ENCODE measurements around the gene BABAM2. TPM values are rescaled to one million over a fixed set of nuclear protein-coding genes. Genes with fewer than 3 reads are reported as not detected.

Gene BABAM2
- total RNA-seq, 1 experiment from 2014 or later = 27.1 TPM

DNA sequence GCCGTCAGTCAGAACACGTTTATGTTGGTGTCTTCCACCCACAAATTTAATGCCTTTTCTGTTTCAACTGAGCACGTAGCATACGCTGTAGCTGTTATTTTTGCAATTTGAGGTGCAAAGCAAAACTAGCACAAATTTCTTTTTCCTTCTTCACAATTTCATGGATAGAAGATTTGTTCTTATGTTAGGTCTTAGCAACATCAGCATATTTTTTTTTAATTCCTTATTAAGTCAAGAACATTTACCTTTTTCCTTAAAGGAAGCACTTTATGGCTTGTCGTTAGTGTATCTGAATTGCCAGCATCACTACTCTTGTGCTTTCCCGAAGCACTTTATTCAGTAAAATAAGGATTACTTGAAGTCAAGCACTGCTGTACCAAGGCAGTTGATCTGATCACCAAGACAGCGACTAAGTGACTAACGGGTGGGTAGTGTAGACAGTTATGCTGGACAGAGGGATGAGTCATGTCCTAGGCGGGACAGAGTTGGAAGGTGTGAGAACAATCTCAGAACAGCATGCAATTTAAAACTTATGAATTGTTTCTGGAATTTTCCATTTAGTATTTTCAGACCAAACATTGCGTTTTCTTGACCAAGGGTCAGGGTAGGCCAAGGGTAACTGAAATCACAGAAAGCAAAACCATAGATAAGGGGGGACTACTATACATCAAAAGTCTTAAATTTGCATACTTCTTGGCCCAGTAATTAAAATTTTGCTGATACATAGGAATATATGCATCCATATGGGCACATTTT lies 13.3 kb downstream of the BABAM2 start:
- H3K4me2 ChIP-seq (ENCODE audit: insufficient read depth, insufficient read length, low read length) = no peak overlapping the region

More for the DNA sequence above, 13.3 kb downstream of the BABAM2 start:
- H4K91ac ChIP-seq (ENCODE audit: insufficient read length, low read depth, low read length) = no peak overlapping the region
- H3K14ac ChIP-seq (ENCODE audit: insufficient read depth, low read length) = no peak overlapping the region
- H2BK120ac ChIP-seq (ENCODE audit: low read depth, low read length, poor library complexity, severe bottlenecking) = no peak overlapping the region
- no peak overlapping the region for H3K4ac ChIP-seq (ENCODE audit: low read depth, low read length)
- no peak overlapping the region for H3K27ac ChIP-seq (ENCODE audit: insufficient read length, low read depth, low read length)
- no peaks in the 10 kb centered on the region for H3K9me3 ChIP-seq (ENCODE audit: control insufficient read depth, low read depth, low read length)
- no CpG with 5 or more reads among the region's 10 CpGs for WGBS (ENCODE audit: extremely low coverage, insufficient read length, low lambda C conversion rate)
- 0 out of 2 replicates have a peak, but pooled peaks cover 2% of the 10 kb centered on the region for H3K79me2 ChIP-seq (ENCODE audit: insufficient read depth, low read length)
- H4K8ac ChIP-seq (replicated peaks; ENCODE audit: insufficient read length, low read depth, low read length) = no peak overlapping the region
- H3K36me3 Mint-ChIP-seq (ENCODE audit: insufficient read depth in 1 of 3, low read depth in 3 of 3) = no peaks in the 10 kb centered on the region; a peak in 1 of 7 replicates
- H3K27ac Mint-ChIP-seq = no peak overlapping the region
- H2BK5ac ChIP-seq (ENCODE audit: insufficient read length, low read length) = no peak overlapping the region
- H2BK20ac ChIP-seq (ENCODE audit: low read depth, low read length, poor library complexity, severe bottlenecking) = no peak overlapping the region
- no peaks in the 10 kb centered on the region for H3K23me2 ChIP-seq (ENCODE audit: insufficient read length, low read depth, low read length, poor library complexity, severe bottlenecking)
- peaks cover 8% of the 10 kb centered on the region in 2 experiments for H3K4me1 Mint-ChIP-seq
- no peaks in the 10 kb centered on the region for H3K27me3 Mint-ChIP-seq (ENCODE audit: low read depth)
- H3K56ac ChIP-seq (ENCODE audit: insufficient read length, low read depth, low read length) = no peak overlapping the region
- no peaks in the 10 kb centered on the region for H3K79me1 ChIP-seq (ENCODE audit: insufficient read depth, low read depth, low read length, poor library complexity, severe bottlenecking)
- no peak overlapping the region for H3K9ac ChIP-seq (ENCODE audit: extremely low read depth, insufficient read length, low read length)
- DNase-seq = no peak
- H2BK15ac ChIP-seq (ENCODE audit: low read depth, low read length) = no peak overlapping the region
- H2AK5ac ChIP-seq (ENCODE audit: insufficient read length, low read length) = no peak overlapping the region
- H2BK12ac ChIP-seq (ENCODE audit: insufficient read length, low read depth, low read length) = no peak overlapping the region
- H3K23ac ChIP-seq (ENCODE audit: insufficient read length, low read depth, low read length) = no peak overlapping the region
- TF ChIP-seq, protein P1, sequence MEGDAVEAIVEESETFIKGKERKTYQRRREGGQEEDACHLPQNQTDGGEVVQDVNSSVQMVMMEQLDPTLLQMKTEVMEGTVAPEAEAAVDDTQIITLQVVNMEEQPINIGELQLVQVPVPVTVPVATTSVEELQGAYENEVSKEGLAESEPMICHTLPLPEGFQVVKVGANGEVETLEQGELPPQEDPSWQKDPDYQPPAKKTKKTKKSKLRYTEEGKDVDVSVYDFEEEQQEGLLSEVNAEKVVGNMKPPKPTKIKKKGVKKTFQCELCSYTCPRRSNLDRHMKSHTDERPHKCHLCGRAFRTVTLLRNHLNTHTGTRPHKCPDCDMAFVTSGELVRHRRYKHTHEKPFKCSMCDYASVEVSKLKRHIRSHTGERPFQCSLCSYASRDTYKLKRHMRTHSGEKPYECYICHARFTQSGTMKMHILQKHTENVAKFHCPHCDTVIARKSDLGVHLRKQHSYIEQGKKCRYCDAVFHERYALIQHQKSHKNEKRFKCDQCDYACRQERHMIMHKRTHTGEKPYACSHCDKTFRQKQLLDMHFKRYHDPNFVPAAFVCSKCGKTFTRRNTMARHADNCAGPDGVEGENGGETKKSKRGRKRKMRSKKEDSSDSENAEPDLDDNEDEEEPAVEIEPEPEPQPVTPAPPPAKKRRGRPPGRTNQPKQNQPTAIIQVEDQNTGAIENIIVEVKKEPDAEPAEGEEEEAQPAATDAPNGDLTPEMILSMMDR (conservative IDR thresholded peaks at IDR 0.05) = no peak
- H3K9me3 Mint-ChIP-seq = no peaks in the 10 kb centered on the region
- no peak overlapping the region for H4K5ac ChIP-seq (ENCODE audit: insufficient read length, low read depth, low read length)
- H3K18ac ChIP-seq (ENCODE audit: insufficient read length, low read depth, low read length) = no peak overlapping the region
- H4K20me1 ChIP-seq (ENCODE audit: control insufficient read depth, insufficient read depth, insufficient read length) = no peaks in the 10 kb centered on the region
- no peak overlapping the region for H3T11ph ChIP-seq (ENCODE audit: low read length)
- H3K4me1 ChIP-seq (ENCODE audit: insufficient read depth, low read length) = no peaks in the 10 kb centered on the region
- no peak overlapping the region for H2AFZ ChIP-seq (ENCODE audit: low read length)
- H3K4me3 Mint-ChIP-seq = no peak overlapping the region
- H3K27me3 ChIP-seq (ENCODE audit: insufficient read depth, low read length) = no peaks in the 10 kb centered on the region

Measured in H9 (cell line).